Measurements from ENCODE around the gene SIPA1. TPM values are rescaled to one million over a fixed set of nuclear protein-coding genes. Genes with fewer than 3 reads are reported as not detected.

The SIPA1 gene
- total and polyA plus RNA-seq, 2 of the 8 experiments (the other 6 are each of a cell fraction or from before 2014, with no cell fraction given), result 35.3 to 72.2 TPM

DNA sequence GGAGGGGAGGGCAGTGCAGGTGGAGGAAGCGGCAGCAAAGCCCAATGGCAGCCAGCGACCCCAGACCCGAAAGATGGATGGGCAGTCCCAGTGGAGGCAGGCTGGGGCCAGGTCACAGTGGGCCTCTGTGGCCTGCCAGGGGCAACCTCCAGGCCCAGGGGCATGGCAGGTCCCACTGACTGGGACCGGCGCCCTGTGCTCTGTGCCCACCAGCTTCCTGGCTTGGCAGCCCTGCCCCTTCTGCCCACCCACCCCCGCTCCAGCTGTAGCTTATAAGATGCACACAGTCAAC lies 38.0 kb upstream of the SIPA1 start:
- no peak overlapping the region for H2BK15ac ChIP-seq (ENCODE audit: low read length)
- WGBS, 2 experiments (ENCODE audit: extremely low coverage in 1 of 2, insufficient coverage in 1 of 2, insufficient read length in 1 of 2, insufficient replicate concordance in 2 of 2, low coverage in 1 of 2, low lambda C conversion rate in 2 of 2, missing lambda C conversion rate in 1 of 2), result 86% methylated on average over 5 of the region's 6 CpGs; no CpG with 5 or more reads in 1 of the 2 experiments
- DNase-seq (ENCODE audit: low read depth in 1 of 2, low spot score in 2 of 2) (no peak), FAIRE-seq (no peak)
- POLR2A ChIA-PET (ENCODE audit: partially characterized antibody), result interaction anchor here (0.6 to 3.7 kb wide), 4 partner anchors 12 to 193 kb away, joined by 3 to 12 read pairs (median 4); no protein-coding TSS in a partner anchor
- no peak overlapping the region for H3K4ac ChIP-seq (replicated peaks; ENCODE audit: insufficient read length, low read depth, low read length)
- no peak overlapping the region for H2BK20ac ChIP-seq (ENCODE audit: low read length)
- H3K79me2 ChIP-seq (ENCODE audit: control insufficient read depth in 1 of 2, insufficient read depth in 2 of 2, low read length in 2 of 2), result no peaks in the 10 kb centered on the region
- H3K18ac ChIP-seq (ENCODE audit: extremely low read depth, low read length), result no peak overlapping the region
- H4K8ac ChIP-seq (ENCODE audit: extremely low read depth, insufficient read depth, low read length), result no peak overlapping the region
- no peak overlapping the region for H3K4me2 ChIP-seq (ENCODE audit: insufficient read depth in 1 of 2, low read depth in 2 of 2, low read length in 2 of 2)
- no peaks in the 10 kb centered on the region for H3K23me2 ChIP-seq (ENCODE audit: low read depth, low read length)
- no peak overlapping the region for H3K4me3 ChIP-seq (ENCODE audit: extremely low read depth in 1 of 4, insufficient read depth in 2 of 4, low read depth in 3 of 4, low read length in 4 of 4)
- no peak overlapping the region for H4K5ac ChIP-seq (ENCODE audit: insufficient read length, low read depth, low read length)
- no peak overlapping the region for H3K23ac ChIP-seq (ENCODE audit: insufficient read length)
- no peak overlapping the region for H2BK120ac ChIP-seq (replicated peaks; ENCODE audit: low read depth, low read length)
- H3K56ac ChIP-seq (replicated peaks; ENCODE audit: insufficient read length, low read depth, low read length), result no peak overlapping the region
- peaks cover 0 to 2% of the 10 kb centered on the region in 2 experiments for H4K20me1 ChIP-seq (replicated peaks in 1 of 2; ENCODE audit: control insufficient read depth in 1 of 2, insufficient read depth in 2 of 2, low read length in 2 of 2)
- H2BK5ac ChIP-seq (ENCODE audit: low read depth, low read length), result no peak overlapping the region
- H3K9me3 ChIP-seq (ENCODE audit: insufficient read depth in 2 of 2, low read depth in 1 of 2, low read length in 1 of 2), result no peaks in the 10 kb centered on the region
- H2AFZ ChIP-seq (ENCODE audit: low read length), result no peak overlapping the region
- no peak overlapping the region for H4K91ac ChIP-seq (replicated peaks; ENCODE audit: insufficient read length, low read length)
- no peak overlapping the region for H2BK12ac ChIP-seq (ENCODE audit: low read depth, low read length)
- H2AK5ac ChIP-seq (ENCODE audit: low read depth, low read length), result no peak overlapping the region
- H3K27me3 ChIP-seq (replicated peaks in 1 of 4; ENCODE audit: control insufficient read depth in 3 of 4, extremely low read depth in 1 of 4, insufficient read depth in 3 of 4, low read length in 3 of 4), result no peaks in the 10 kb centered on the region; a peak in 1 of 7 replicates
- CTCF ChIA-PET (ENCODE audit: partially characterized antibody), result interaction anchor here (0.9 to 14.8 kb wide), 2 partner anchors 9 to 59 kb away, joined by 3 to 227 read pairs; partner anchors contain the start of gene KCNK7
- H3K79me1 ChIP-seq (ENCODE audit: low read depth, low read length), result no peaks in the 10 kb centered on the region
- no peak overlapping the region for H3K9ac ChIP-seq (replicated peaks in 1 of 4; ENCODE audit: extremely low read depth in 1 of 4, low read depth in 3 of 4, low read length in 3 of 4)
- H3K4me1 ChIP-seq (replicated peaks in 1 of 4; ENCODE audit: control insufficient read depth in 3 of 4, insufficient read depth in 4 of 4, low read length in 3 of 4), result no peaks in the 10 kb centered on the region
- no peak overlapping the region for H3K14ac ChIP-seq (ENCODE audit: insufficient read length)
- H3K27ac ChIP-seq (ENCODE audit: low read depth, low read length), result no peak overlapping the region
- H3K36me3 ChIP-seq (ENCODE audit: control insufficient read depth in 2 of 4, insufficient read depth in 4 of 4, low read length in 3 of 4), result peaks cover 5 to 21% (median 11%) of the 10 kb centered on the region in 4 experiments; a peak in 6 of 8 replicates
- TF ChIP-seq CEBPB (IDR thresholded peaks at IDR 0.05; ENCODE audit: low read depth, low read length) (no peak), RXRA (IDR thresholded peaks at IDR 0.05; ENCODE audit: insufficient read depth, low read depth, low read length) (no peak), CHD1 (IDR thresholded peaks at IDR 0.05; ENCODE audit: low read depth, low read length) (no peak), YY1 (IDR thresholded peaks at IDR 0.05; ENCODE audit: low read depth, low read length) (no peak), POU5F1 (IDR thresholded peaks at IDR 0.05; ENCODE audit: low read depth, low read length) (no peak), KDM5A (IDR thresholded peaks at IDR 0.05; ENCODE audit: low read length) (no peak), MAFK (IDR thresholded peaks at IDR 0.05; ENCODE audit: low read depth, low read length) (no peak), POLR2AphosphoS5 (IDR thresholded peaks at IDR 0.05; ENCODE audit: low read depth, low read length) (no peak), SP2 (IDR thresholded peaks at IDR 0.05; ENCODE audit: low read length) (no peak), PHF8 (conservative IDR thresholded peaks at IDR 0.05; ENCODE audit: low read depth, low read length) (no peak), SAP30 (IDR thresholded peaks at IDR 0.05; ENCODE audit: insufficient read depth, insufficient replicate concordance, low read length) (no peak), CBX5 (IDR thresholded peaks at IDR 0.05; ENCODE audit: low read depth, low read length) (no peak), CBX8 (IDR thresholded peaks at IDR 0.05; ENCODE audit: borderline replicate concordance, low read depth, low read length) (no peak), SP4 (IDR thresholded peaks at IDR 0.05; ENCODE audit: low read length) (no peak), CTBP2 (IDR thresholded peaks at IDR 0.05; ENCODE audit: borderline replicate concordance, insufficient read depth, insufficient read length, low read length) (no peak), NRF1 (IDR thresholded peaks at IDR 0.05; ENCODE audit: low read depth, low read length) (no peak)

Measured in H1 (cell line).